ENCODE results near the gene WNT3.

WNT3 gene

DNA sequence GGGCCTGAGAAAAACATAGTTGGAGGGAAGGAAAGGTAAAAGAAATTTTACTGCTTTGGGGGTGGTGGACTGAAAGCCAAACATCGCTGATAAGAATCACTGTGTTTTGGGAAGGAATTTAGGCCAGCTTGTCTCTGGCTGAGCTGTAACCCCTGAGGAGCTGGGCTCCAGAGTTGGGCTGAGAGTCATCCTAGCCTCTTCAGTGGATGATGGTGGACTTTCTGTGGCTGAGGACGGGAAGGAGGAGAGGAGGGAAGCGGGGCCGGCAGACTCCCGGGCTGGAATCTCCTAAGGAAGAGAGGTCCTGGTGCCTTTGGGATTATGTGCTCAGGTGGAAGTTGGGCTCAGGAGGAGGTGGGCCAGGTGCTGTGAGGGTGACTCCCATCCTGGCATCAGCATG is 41.5 kb upstream of the WNT3 start:
- H3K4me3 ChIP-seq (ENCODE audit: control insufficient read depth, low read depth, low read length), result no peak overlapping the region
- TF ChIP-seq, protein P1, sequence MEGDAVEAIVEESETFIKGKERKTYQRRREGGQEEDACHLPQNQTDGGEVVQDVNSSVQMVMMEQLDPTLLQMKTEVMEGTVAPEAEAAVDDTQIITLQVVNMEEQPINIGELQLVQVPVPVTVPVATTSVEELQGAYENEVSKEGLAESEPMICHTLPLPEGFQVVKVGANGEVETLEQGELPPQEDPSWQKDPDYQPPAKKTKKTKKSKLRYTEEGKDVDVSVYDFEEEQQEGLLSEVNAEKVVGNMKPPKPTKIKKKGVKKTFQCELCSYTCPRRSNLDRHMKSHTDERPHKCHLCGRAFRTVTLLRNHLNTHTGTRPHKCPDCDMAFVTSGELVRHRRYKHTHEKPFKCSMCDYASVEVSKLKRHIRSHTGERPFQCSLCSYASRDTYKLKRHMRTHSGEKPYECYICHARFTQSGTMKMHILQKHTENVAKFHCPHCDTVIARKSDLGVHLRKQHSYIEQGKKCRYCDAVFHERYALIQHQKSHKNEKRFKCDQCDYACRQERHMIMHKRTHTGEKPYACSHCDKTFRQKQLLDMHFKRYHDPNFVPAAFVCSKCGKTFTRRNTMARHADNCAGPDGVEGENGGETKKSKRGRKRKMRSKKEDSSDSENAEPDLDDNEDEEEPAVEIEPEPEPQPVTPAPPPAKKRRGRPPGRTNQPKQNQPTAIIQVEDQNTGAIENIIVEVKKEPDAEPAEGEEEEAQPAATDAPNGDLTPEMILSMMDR (conservative IDR thresholded peaks at IDR 0.05; ENCODE audit: control insufficient read depth, insufficient read depth, low read depth, low read length), result no peak
- no peak for DNase-seq (ENCODE audit: low read depth)

DNA sequence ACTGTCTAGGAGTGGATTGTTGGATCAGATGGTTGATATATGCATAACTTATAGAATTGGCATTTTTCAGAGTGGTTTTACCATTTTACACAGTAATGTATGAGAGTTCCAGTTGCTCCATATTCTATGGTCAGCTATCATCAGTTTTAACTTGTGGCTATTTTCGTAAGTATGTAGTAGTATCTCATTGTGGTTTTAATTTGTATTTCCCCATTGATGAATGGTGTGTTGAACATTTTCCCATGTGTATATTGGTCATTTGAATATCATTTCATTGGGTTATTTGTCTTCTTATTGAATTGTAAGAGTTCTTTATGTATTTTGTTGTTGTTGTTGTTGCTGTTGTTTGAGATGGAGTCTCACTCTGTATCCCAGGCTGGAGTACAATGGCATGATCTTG is 39.1 kb upstream of the WNT3 start:
- TF ChIP-seq, protein P1 (conservative IDR thresholded peaks at IDR 0.05; ENCODE audit: control insufficient read depth, insufficient read depth, low read depth, low read length), result no peak
- DNase-seq (ENCODE audit: low read depth), result no peak
- H3K4me3 ChIP-seq (ENCODE audit: control insufficient read depth, low read depth, low read length), result no peak overlapping the region

DNA sequence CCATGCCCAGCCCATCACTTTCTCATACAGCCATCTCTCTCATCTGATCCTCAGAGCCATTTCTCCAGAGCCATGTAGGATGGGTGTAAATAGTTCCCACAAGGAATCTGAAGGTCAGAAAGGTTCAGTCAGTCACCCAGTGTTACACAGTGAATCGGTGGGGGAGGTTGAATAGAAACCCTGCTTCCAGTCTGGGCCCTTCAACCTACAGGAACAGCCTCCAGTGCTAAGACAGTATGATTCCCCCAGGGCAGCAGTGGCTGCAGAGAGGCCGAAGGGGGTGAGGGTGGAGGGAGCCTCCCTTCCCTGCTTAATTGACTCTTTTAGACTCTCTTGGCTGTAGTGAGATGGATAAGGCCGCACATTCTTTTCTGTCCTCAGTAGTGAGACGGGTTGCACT is 36.5 kb upstream of the WNT3 start:
- TF ChIP-seq, protein P1 (conservative IDR thresholded peaks at IDR 0.05; ENCODE audit: control insufficient read depth, insufficient read depth, low read depth, low read length), result no peak
- no peak overlapping the region for H3K4me3 ChIP-seq (ENCODE audit: control insufficient read depth, low read depth, low read length)
- DNase-seq (ENCODE audit: low read depth), result no peak

DNA sequence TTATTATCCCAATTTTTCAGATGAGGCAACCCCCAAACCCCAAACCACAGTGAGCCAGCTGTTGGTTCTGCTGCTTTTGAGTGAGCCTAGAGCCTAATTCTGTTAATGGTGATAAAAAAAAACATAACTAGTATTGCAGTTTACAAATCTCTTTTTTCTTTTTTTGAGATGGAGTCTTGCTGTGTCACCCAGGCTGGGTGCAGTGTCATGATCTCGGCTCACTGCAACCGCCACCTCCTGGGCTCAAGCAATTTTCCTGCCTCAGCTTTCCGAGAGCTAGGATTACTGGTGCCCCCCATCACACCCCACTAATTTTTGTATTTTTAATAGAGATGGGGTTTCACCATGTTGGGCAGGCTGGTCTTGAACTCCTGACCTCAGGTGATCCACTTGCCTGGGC is 36.0 kb upstream of the WNT3 start:
- TF ChIP-seq, protein P1 (conservative IDR thresholded peaks at IDR 0.05; ENCODE audit: control insufficient read depth, insufficient read depth, low read depth, low read length), result no peak
- DNase-seq (ENCODE audit: low read depth), result no peak
- no peak overlapping the region for H3K4me3 ChIP-seq (ENCODE audit: control insufficient read depth, low read depth, low read length)

- peak; percentile 55 for DNase-seq (ENCODE audit: low read depth)
These were observed 35.5 kb upstream of the WNT3 start for GRCh38 chr17:46853896-46854444.

DNA sequence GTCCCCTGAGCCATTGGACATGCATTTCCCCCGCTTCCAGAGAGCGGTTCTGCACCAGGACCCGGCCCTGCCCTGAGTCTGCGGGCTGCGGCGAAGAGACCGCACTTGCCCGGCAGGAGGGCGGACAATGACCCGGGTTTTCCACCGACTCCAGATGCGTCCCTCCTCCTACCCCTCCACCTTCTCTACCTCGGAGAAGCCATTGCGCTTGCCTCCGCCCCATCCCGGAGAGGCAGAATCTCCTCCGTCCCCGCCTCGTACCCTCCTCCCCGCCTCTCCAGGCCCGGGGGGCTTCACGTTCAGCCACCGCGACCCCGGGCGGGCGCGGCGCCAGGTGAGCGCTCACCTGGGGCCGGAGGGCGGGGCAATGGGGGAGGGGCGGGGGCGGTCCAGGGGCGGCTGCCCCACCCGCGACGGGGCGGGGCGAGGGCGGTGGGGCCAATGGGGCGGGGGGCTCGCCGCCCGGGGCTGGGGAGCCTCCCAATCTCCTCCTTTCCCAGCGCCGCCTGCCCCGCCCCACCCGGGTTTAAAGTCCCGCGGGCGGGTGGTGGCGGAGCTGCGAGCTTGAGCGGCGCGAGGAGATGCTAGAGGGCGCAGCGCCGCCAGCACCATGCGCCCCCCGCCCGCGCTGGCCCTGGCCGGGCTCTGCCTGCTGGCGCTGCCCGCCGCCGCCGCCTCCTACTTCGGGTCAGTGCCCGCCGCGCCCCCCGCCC is 32.7 kb upstream of the WNT3 start, which contains the start of gene WNT9B:
Gene WNT9B, plus strand, starts transcription at position 555 of the 713 bp plus-strand sequence. Its CDS starts 56 bp downstream, at position 611.
- TF ChIP-seq, protein P1 (conservative IDR thresholded peaks at IDR 0.05; ENCODE audit: control insufficient read depth, insufficient read depth, low read depth, low read length), result no peak
- no peak within 1 kb of the TSS for H3K4me3 ChIP-seq (ENCODE audit: control insufficient read depth, low read depth, low read length)
- no peak for DNase-seq (ENCODE audit: low read depth)

More at GRCh38 chr17:46853896-46854444, 35.5 kb upstream of the WNT3 start:
- TF ChIP-seq, protein P1 (conservative IDR thresholded peaks at IDR 0.05; ENCODE audit: control insufficient read depth, insufficient read depth, low read depth, low read length), result no peak
- no peak overlapping the region for H3K4me3 ChIP-seq (ENCODE audit: control insufficient read depth, low read depth, low read length)
